Measurements from ENCODE around the gene JAKMIP1. TPM values are rescaled to one million over a fixed set of nuclear protein-coding genes. Genes with fewer than 3 reads are reported as not detected.

Gene JAKMIP1
- total RNA-seq, 1 experiment from 2014 or later: not detected

DNA sequence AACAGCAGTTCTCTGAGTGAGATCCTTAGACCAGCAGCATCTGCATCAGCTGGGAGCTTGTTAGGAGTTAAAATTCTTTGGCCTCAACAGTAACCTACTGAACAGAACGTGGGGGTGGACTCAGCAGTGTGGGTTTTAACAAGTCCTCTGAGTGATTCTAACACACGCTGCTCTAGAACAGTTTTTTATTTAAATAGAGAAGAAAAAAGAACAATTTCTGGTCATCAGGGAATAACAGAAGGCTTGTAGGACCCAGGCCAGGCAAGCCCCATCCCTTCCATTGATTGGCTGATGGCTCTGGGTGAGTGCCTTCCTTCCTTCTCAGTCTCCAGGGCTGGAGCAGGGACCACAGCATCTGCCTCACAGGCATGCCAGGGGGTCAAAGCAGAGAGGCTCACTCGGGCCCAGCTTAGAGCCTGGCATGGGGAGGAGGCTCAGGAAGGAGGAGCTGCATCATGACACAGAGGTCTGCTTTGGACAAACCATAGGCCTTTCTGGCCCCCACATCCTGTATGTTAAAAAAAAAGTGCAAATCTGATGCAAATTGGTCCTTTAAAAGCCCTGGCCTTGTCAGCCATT, 56.7 kb downstream of the JAKMIP1 start:
- no peak for DNase-seq
- ChIA-PET CTCF (no interaction called here), POLR2A (no interaction called here)
- Histone ChIP-seq H3K27me3 (replicated peaks; ENCODE audit: control insufficient read depth, insufficient read depth, low read length) (no peaks in the 10 kb centered on the region), H3K4me3 (ENCODE audit: low read depth, low read length) (no peak overlapping the region), H3K4me1 (no peaks in the 10 kb centered on the region), H3K36me3 (ENCODE audit: control insufficient read depth, insufficient read depth, low read length) (no peaks in the 10 kb centered on the region), H3K9me3 (no peaks in the 10 kb centered on the region)
- TF ChIP-seq, protein P1, sequence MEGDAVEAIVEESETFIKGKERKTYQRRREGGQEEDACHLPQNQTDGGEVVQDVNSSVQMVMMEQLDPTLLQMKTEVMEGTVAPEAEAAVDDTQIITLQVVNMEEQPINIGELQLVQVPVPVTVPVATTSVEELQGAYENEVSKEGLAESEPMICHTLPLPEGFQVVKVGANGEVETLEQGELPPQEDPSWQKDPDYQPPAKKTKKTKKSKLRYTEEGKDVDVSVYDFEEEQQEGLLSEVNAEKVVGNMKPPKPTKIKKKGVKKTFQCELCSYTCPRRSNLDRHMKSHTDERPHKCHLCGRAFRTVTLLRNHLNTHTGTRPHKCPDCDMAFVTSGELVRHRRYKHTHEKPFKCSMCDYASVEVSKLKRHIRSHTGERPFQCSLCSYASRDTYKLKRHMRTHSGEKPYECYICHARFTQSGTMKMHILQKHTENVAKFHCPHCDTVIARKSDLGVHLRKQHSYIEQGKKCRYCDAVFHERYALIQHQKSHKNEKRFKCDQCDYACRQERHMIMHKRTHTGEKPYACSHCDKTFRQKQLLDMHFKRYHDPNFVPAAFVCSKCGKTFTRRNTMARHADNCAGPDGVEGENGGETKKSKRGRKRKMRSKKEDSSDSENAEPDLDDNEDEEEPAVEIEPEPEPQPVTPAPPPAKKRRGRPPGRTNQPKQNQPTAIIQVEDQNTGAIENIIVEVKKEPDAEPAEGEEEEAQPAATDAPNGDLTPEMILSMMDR (IDR thresholded peaks at IDR 0.05; ENCODE audit: insufficient read depth in 1 of 2, low read depth in 1 of 2, low read length in 1 of 2, severe bottlenecking in 1 of 2, unreplicated experiment in 1 of 2): no peak
- no peaks in the 10 kb centered on the region for H3K9me3 Mint-ChIP-seq (ENCODE audit: unreplicated experiment)
- no TSS peak for BruUV-seq (replicated peaks)
- intact Hi-C loops (cut with micrococcal nuclease; ENCODE audit: unreplicated experiment): no loop called here
- H3K36me3 Mint-ChIP-seq (ENCODE audit: insufficient read depth, unreplicated experiment): no peaks in the 10 kb centered on the region
- H3K27ac Mint-ChIP-seq (ENCODE audit: unreplicated experiment): no peak overlapping the region
- no peaks in the 10 kb centered on the region for H3K4me1 Mint-ChIP-seq (ENCODE audit: low read depth, unreplicated experiment)
- H3K4me3 Mint-ChIP-seq (ENCODE audit: unreplicated experiment): no peak overlapping the region
- H3K27me3 Mint-ChIP-seq (ENCODE audit: insufficient read depth, unreplicated experiment): peaks cover 7% of the 10 kb centered on the region

DNA sequence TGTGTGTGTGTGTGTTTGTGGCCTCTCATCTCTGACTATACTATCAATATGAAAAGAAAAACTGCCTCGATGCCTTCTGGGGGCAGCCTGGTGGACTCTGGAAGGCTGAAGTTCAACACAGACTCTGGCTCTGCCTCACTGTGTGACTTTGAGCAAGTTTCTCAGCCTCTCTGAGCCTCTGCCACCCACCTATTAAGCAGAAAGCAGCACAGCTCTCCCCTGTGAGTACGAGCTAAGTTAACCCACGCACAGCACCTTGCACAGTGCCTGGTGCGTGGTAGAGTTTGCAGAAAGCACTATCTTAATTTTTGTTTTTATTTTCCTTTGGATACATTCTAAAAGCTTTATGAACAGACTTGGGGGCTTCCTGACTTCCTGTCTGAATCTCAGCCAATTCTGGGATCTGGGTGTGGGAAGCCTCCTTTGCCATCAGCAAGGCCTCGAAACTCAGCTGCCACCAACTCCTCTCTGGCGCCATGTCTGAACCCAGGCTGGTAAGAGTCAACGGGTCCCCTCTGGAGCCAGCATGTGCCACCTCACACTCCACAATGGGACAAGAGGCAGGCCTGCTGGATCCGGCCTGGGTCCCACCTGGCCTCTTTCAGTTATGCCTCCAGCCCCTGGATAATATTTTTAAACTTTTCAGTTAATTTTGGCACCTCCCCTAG, 57.3 kb downstream of the JAKMIP1 start:
- Histone ChIP-seq H3K4me3 (ENCODE audit: low read depth, low read length) (no peak overlapping the region), H3K36me3 (ENCODE audit: control insufficient read depth, insufficient read depth, low read length) (no peaks in the 10 kb centered on the region), H3K4me1 (no peaks in the 10 kb centered on the region), H3K27me3 (replicated peaks; ENCODE audit: control insufficient read depth, insufficient read depth, low read length) (no peaks in the 10 kb centered on the region), H3K9me3 (no peaks in the 10 kb centered on the region)
- DNase-seq: no peak
- POLR2A ChIA-PET: no interaction called here
- Mint-ChIP-seq H3K4me3 (ENCODE audit: unreplicated experiment) (no peak overlapping the region), H3K27me3 (ENCODE audit: insufficient read depth, unreplicated experiment) (peaks cover 7% of the 10 kb centered on the region), H3K27ac (ENCODE audit: unreplicated experiment) (no peak overlapping the region), H3K36me3 (ENCODE audit: insufficient read depth, unreplicated experiment) (no peaks in the 10 kb centered on the region), H3K4me1 (ENCODE audit: low read depth, unreplicated experiment) (no peaks in the 10 kb centered on the region), H3K9me3 (ENCODE audit: unreplicated experiment) (no peaks in the 10 kb centered on the region)
- CTCF ChIA-PET: no interaction called here
- BruUV-seq (replicated peaks): no TSS peak
- intact Hi-C loops (cut with micrococcal nuclease; ENCODE audit: unreplicated experiment): no loop called here
- TF ChIP-seq, protein P1 (IDR thresholded peaks at IDR 0.05; ENCODE audit: insufficient read depth in 1 of 2, low read depth in 1 of 2, low read length in 1 of 2, severe bottlenecking in 1 of 2, unreplicated experiment in 1 of 2): no peak

DNA sequence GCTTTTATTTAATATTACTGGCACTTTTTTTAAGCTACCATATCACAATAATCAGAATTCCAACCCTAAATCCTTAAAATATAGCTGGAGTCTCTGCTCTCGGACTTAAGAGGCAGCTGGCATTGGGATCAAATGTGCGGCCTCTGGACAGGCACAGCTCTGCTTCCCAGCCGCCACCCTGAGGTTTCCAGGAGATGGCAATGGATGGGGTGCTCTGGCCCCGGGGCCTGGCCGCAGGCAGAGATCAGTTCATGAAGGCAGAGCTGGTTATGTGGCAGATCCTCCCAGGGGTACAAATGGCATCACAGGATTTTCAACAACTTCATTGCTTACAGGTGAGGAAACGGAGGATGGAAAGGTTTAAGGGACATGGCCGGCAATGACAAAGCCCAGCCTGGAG, 57.8 kb downstream of the JAKMIP1 start:
- H3K4me1 Mint-ChIP-seq (ENCODE audit: low read depth, unreplicated experiment): no peaks in the 10 kb centered on the region
- Histone ChIP-seq H3K4me1 (no peaks in the 10 kb centered on the region), H3K4me3 (ENCODE audit: low read depth, low read length) (no peak overlapping the region), H3K27me3 (replicated peaks; ENCODE audit: control insufficient read depth, insufficient read depth, low read length) (no peaks in the 10 kb centered on the region), H3K9me3 (no peaks in the 10 kb centered on the region), H3K36me3 (ENCODE audit: control insufficient read depth, insufficient read depth, low read length) (no peaks in the 10 kb centered on the region)
- no peak overlapping the region for H3K27ac Mint-ChIP-seq (ENCODE audit: unreplicated experiment)
- peaks cover 4% of the 10 kb centered on the region for H3K27me3 Mint-ChIP-seq (ENCODE audit: insufficient read depth, unreplicated experiment)
- TF ChIP-seq, protein P1 (IDR thresholded peaks at IDR 0.05; ENCODE audit: insufficient read depth in 1 of 2, low read depth in 1 of 2, low read length in 1 of 2, severe bottlenecking in 1 of 2, unreplicated experiment in 1 of 2): no peak
- H3K4me3 Mint-ChIP-seq (ENCODE audit: unreplicated experiment): no peak overlapping the region
- H3K9me3 Mint-ChIP-seq (ENCODE audit: unreplicated experiment): no peaks in the 10 kb centered on the region
- BruUV-seq (replicated peaks): no TSS peak
- intact Hi-C loops (cut with micrococcal nuclease; ENCODE audit: unreplicated experiment): no loop called here
- no peak for DNase-seq
- no peaks in the 10 kb centered on the region for H3K36me3 Mint-ChIP-seq (ENCODE audit: insufficient read depth, unreplicated experiment)
- CTCF ChIA-PET: no interaction called here
- POLR2A ChIA-PET: no interaction called here
